ES-I3 (cell line): Measurements from ENCODE around the gene CST9L.
"Not testable (repeated sequence)": the region's sequence is repeated elsewhere in the genome, so short reads cannot be mapped to it uniquely, and the experiment has no call there.

Source experiments
- H3K36me3 ChIP-seq: 2 replicates; pipeline ENCODE4 v1.6.1; 2013; ENCODE audit warnings: mild to moderate bottlenecking, low read length, control low read depth, moderate library complexity; ENCODE audit not compliant: insufficient read depth
- H3K4me1 ChIP-seq: 2 replicates; pipeline ENCODE4 v1.6.1; 2013; ENCODE audit warnings: mild to moderate bottlenecking, control low read depth, low read length; ENCODE audit not compliant: insufficient read depth
- H3K9ac ChIP-seq: 2 replicates; pipeline ENCODE4 v1.6.1; 2013; ENCODE audit warnings: low read depth, mild to moderate bottlenecking, low read length, moderate library complexity
- H3K9me3 ChIP-seq: 2 replicates; pipeline ENCODE4 v1.6.1; 2013; ENCODE audit warnings: mild to moderate bottlenecking, low read length, moderate library complexity; ENCODE audit not compliant: control insufficient read depth, insufficient read depth

CST9L gene

DNA sequence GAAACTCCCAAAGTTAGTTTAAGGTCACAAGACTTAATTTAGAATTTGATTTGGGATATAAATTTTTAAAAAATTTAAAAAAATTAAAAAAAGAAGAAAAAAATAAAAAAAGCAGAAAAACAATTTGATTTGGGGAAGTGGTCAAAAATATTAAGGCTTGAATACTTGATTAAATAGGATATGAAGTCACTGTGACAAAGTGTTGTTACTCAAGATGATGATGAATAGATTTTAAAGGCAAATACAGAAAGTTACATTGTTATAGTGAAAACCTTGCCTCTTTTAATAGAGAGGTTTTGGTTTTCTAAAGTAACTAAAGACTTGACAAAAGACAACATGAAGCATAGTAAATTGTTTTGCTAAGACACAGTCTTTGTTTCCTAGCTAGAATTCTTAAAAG, 30.2 kb upstream of the CST9L start:
- Histone ChIP-seq H3K4me1 (no peaks in the 10 kb centered on the region; the same call in 1 of the 2 replicates), H3K36me3 (no peaks in the 10 kb centered on the region), H3K9ac (no peak overlapping the region), H3K9me3 (no peaks in the 10 kb centered on the region)

DNA sequence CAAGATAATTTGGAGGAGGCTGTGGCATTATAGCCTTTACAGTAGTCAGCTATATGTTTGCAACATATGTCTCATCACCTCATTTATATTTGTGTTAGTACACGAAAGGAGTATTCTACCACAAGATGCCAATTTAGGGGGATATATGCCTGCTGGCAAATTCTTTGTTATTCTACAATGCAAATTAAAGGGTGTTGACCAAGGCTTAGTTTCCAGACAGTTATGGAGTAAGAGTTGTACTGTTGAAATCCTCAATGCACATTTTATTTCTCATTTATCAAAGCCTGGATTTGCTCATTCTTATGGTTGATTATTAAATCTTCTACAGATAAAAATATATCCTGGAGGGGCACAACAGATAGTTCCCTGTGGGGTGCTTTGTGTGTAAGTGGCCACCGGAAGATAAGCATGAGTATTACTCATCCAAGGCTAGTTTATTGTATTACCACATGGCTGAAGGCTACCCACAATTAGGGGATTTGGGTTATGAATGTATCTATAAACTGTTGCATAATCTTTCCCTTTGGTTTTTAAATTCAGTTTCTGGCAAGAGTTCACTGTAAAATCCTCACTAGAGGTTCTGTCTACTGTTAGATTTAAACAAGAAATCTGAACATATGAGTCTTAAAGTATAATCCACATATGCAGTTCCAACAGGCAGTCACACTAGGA, 28.4 kb upstream of the CST9L start:
- H3K9ac ChIP-seq: no peak overlapping the region
- H3K4me1 ChIP-seq: no peaks in the 10 kb centered on the region; the same call in 1 of the 2 replicates
- H3K9me3 ChIP-seq: no peaks in the 10 kb centered on the region
- no peaks in the 10 kb centered on the region for H3K36me3 ChIP-seq

DNA sequence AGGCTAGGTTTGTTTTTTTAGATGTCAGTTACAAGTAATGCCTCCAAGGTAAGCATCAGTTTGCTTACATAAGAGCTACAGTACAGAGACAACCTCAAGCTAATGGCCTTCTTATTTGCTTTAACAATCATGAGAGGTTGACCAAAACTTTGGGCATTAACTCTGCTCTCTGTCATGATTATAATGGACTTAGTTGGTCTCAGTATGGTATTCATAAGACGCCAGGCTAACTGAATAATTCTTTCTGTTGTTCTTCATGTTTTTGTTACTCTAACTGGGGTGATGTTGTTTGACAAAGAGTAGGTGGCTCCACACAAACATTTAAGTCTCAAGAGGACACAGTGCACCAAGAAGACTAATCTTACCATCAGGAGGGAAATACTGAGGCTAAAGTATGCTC, 27.7 kb upstream of the CST9L start:
- no peaks in the 10 kb centered on the region for H3K36me3 ChIP-seq
- no peaks in the 10 kb centered on the region for H3K9me3 ChIP-seq
- H3K4me1 ChIP-seq: no peaks in the 10 kb centered on the region; the same call in 1 of the 2 replicates
- H3K9ac ChIP-seq: no peak overlapping the region

DNA sequence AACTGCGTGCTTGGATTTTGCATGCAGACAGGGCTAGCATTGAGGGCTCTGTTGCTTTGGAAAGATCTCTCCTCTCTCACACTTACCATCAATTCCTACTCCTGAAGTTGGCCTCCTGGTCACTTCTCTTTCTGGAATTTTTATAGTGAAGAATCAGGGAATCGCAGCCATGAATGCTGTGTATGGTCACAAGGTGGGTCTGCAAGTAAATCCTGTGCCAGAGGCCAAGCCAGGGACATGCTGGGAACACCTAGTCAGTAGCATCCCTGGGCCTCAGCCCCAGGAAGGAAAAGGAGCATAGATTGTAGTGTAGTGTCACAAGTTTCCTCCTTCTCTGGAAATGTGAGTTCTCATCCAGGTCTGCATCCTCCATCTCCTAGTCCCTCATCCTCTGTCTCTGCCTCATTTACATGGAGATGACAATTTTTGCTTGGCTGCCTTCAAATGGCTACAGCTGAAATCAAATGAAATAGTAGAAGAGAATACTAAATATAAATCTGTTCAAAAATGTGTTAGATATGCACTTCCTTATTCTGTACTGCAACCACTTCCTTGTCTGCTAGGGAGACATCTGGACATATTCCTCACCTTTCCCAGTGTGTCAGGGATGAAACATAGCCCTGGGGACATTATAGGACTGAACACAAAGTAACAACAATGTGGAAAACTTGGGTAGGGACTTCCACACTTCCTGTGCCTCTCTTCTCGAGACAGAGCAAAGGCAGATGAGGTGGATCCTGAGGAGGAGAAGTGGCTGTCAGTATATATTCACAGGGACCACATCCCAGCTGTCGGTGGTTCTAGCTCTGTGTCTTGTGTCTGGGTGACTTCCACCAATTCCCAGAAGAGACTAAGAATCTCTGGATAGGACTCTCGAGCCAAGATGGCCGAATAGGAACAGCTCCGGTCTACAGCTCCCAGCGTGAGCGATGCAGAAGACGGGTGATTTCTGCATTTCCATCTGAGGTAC, 20.4 kb upstream of the CST9L start:
- no peaks in the 10 kb centered on the region for H3K36me3 ChIP-seq
- no peaks in the 10 kb centered on the region for H3K4me1 ChIP-seq

DNA sequence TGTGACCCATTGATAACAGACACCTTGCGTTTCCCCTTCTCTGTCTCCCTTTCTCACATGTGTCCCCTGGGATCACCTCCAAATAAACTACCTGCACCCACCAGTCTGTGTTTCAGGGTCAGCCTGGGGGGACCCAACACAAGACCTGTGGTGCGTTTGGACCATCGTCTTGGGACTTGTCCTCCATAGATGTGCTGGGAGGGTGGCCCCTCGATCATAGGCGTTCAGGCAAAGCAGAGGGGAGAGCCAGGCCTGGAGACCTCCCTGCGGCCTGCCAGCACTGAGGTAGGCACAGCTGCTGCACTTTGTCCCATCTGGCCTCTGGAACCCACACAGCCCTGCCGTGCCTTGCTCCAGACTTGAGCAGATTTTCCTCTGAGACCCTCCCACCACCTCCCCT, 19.3 kb upstream of the CST9L start:
- Histone ChIP-seq H3K4me1 (no peaks in the 10 kb centered on the region), H3K9me3 (no peaks in the 10 kb centered on the region; the same call in 1 of the 2 replicates), H3K9ac (no peak overlapping the region), H3K36me3 (no peaks in the 10 kb centered on the region)

More for the DNA sequence above, 20.4 kb upstream of the CST9L start:
- peak overlapping the region; percentile 14; the same call in 1 of the 2 replicates for H3K9ac ChIP-seq
- H3K9me3 ChIP-seq: no peaks in the 10 kb centered on the region

DNA sequence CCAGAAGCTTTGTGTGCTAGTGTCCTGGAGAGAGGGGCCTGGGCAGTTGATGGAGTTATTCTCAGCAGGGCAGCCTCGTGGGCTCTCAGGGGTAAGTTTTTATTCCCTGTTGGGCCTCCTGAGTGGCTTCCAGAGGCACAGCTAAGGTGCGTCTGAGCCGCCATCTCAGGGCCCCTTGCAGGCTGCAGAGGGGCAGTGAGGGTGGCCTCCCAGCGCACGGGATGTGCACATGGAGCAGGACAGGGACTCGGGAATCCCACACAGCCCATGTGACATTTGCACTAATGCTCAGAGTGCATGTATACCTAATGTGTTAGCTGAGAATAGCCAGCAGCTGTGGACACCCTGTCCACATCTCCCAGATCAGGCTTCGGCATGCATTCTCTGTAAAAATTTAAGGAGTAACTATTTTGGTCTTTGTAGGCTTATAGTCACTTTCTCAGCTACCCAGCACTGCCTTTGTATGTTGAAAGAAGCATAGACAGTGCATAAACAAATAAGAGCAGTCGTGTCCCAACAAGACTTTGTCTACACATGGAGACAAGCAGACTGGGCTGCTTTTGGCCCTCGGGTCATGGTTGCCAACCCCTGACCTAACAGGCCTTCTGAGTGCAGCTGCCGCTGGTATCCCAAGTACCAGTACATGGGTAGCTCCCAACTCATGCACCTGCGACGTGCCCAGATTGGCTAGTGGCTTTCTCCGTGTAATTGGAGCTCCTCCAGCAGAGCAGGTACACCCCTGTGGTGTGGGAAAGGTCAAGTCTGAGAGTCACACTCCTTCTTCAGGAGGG, 18.6 kb upstream of the CST9L start:
- H3K4me1 ChIP-seq: no peaks in the 10 kb centered on the region
- no peaks in the 10 kb centered on the region; the same call in none of the 2 replicates for H3K9me3 ChIP-seq
- no peaks in the 10 kb centered on the region for H3K36me3 ChIP-seq
- no peak overlapping the region for H3K9ac ChIP-seq

DNA sequence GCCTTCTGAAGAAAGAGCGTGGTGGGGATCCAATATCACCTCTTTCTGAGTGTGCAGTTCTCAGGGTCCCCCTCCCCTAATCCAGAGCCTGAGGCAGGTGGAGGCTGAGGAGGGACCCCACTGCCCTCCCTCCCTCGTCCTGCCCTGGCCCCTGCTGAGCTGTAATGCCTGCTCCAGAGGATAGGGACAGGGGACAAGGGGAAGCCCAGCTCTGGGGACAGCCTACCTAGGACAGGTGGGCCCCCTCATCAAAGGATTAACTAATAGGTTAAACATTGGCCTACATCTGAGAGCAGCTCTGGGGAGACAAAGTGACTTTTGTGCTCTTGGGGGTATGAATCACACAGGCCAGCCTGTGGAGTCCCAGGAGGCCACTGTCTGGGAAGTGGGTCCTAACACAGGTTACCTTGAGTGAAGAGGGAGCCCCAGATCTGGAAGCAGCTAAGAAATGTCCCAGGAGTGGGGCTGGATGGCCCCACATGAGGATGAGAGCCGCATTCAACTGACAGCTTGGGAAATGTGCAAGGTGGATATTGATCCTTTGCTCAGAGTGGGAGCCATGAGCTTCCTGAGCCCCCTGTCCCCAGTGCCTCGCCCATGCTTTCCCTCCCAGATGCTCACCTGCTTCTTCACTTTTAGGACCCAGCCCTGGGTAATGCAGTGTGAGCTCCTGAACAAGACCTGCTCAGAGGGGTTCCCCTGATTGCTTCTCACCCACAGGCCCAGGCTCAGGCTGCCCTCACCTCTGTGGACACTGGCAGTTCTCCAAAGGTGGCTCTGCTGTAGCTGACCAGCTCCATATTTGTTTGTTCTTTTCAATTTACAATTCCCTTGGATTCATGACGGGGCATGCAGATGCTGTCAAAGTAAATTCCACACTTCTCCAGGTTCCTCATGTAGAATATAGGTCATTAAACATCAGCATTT, 17.8 kb upstream of the CST9L start:
- H3K9ac ChIP-seq: no peak overlapping the region
- no peaks in the 10 kb centered on the region for H3K36me3 ChIP-seq
- no peaks in the 10 kb centered on the region; the same call in none of the 2 replicates for H3K9me3 ChIP-seq
- no peaks in the 10 kb centered on the region for H3K4me1 ChIP-seq

DNA sequence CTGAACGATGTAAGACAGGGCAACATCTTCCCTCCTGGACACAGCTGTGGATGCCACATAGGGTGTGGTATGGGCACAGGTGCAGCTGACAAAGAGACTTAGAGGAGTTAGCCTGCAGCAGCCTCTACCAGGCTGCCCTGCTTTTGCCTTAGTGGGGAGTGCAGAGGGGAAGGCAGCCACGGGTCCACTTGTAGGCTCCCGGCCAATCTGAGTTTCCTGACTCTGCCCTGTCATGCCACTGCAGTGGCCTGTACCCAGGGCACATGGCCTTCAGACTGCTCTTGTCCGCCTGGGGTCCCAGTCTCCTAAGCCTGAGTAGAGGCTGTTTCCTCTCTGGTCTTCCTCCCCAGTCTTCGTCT, 17.1 kb upstream of the CST9L start:
- Histone ChIP-seq H3K4me1 (no peaks in the 10 kb centered on the region), H3K36me3 (no peaks in the 10 kb centered on the region), H3K9me3 (no peaks in the 10 kb centered on the region; the same call in none of the 2 replicates), H3K9ac (no peak overlapping the region)

DNA sequence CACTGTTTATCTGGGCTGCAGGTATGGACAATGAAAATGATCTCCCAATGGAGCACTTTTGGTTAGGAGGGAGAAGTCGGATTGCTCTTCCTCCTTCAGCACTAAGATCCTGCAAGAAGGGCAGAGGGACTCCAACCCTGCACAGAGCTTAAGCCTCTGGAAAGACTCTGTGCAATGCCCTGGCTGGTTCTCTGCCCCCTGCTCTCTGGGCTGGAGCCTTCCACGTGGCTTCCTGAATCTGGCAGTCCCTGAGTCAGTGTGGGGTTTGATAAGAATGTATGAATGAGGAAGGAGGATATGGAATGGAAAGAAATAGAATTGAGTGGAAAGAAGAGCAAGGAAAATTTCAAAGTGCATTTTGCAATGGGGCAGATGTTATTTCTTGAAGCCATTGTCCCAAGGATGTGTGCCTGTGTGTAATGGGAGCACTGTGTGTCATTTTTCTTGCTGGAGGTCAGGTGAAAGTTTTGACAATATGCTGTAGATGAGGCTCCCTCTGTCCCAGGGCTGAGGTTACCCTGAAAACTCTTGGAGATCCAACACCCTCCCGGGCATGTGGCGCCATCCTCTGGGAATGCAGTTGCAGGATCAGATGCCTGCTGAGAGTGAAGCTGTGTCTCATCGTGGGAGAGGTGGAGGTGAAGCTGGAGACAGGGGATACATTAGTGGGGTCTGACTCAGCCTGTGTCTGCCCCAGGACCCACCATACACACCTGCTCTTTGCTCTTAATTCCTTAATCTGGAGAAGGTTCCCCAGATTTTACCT, 16.3 kb upstream of the CST9L start:
- no peak overlapping the region for H3K9ac ChIP-seq
- H3K9me3 ChIP-seq: no peaks in the 10 kb centered on the region; the same call in none of the 2 replicates
- no peaks in the 10 kb centered on the region for H3K36me3 ChIP-seq

DNA sequence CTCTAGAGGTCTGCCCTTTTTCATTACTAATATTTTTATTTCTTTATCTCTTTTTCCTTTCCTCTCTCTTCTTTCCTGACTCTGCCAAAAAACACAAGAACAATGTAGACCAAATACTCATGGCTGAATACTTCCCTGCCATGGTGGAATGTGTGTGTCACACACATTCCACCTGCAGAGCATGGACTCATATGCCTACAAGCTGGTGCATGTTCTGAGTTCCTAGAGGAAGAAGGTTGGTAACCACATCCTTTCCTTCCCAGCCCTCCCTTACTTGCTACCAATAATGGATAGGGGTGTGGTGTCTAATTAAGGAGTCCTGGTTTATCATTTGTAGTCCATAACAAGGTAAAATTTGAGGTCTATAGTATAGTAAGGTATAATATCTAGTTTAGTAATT, 15.2 kb upstream of the CST9L start:
- no peaks in the 10 kb centered on the region for H3K4me1 ChIP-seq
- no peak overlapping the region for H3K9ac ChIP-seq
- H3K36me3 ChIP-seq: no peaks in the 10 kb centered on the region
- H3K9me3 ChIP-seq: no peaks in the 10 kb centered on the region; the same call in none of the 2 replicates

More for the DNA sequence above, 16.3 kb upstream of the CST9L start:
- H3K4me1 ChIP-seq: no peaks in the 10 kb centered on the region

DNA sequence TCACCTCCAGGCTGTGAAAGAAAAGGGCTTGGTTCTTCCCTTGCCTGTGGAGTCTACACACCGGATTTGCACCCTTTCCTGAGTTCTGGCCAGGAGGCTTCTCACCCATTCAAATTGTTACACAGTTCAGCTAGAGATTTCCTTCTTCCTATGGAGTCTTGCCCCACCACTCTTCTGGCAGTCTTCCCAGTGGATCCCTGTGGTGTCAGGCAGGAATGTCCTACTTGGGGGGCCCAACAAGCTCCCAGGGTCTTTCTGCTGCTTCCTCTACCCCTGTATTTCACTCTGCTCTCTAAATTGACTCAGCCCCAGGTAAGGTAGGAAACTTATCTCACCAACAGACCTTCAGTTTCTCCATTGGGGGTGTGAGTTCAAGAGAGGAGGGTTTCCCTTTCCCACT, 14.0 kb upstream of the CST9L start:
- Histone ChIP-seq H3K9me3 (no peaks in the 10 kb centered on the region; the same call in none of the 2 replicates), H3K9ac (no peak overlapping the region), H3K4me1 (no peaks in the 10 kb centered on the region), H3K36me3 (no peaks in the 10 kb centered on the region)

DNA sequence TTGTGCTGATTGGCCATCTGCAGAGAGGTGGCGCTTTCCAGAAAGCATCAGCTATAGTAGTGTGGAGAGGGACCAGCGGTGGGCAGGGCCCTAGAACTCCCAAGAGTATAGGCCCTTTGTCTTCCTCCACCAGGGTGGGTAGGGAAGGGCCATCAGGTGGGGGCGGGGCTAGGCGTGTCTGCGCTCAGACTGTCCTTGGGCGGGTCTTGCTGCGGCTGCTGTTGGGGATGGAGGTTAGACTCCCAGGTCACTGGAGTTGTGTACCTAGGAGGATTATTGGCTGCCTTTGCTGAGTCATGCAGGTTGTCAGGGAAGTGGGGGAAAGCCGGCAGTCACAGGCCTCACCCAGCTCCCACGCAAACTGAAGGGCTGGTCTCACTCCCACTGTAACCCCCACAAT, 13.5 kb upstream of the CST9L start:
- not testable (repeated sequence) for H3K4me1 ChIP-seq, H3K9me3 ChIP-seq, H3K36me3 ChIP-seq, H3K9ac ChIP-seq

DNA sequence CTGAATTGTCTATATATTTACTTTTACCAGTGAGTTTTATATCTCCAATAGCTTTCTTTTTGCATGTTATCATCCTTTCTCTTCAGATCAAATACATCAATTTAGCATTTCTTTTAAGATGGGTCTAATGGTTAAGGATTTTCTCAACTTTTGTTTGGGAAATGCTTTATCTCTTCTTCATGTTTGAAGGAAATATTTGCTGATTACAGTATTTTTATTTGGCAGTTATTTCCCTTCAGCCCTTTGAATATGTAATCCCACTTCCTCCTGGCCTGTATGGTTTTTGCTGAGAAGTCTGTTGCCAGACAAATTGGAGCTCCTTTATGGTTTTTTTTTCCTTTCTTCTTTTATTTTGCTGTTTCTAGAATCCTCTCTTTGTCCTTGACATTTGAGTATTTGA, 6.7 kb upstream of the CST9L start:
- no peaks in the 10 kb centered on the region; the same call in 1 of the 2 replicates for H3K36me3 ChIP-seq
- no peak overlapping the region for H3K9ac ChIP-seq
- no peaks in the 10 kb centered on the region for H3K4me1 ChIP-seq
- H3K9me3 ChIP-seq: no peaks in the 10 kb centered on the region
